Transverse colon (tissue), 4 donors: ENCODE data around the gene TMEM108. TPM values are rescaled to one million over a fixed set of nuclear protein-coding genes. Genes with fewer than 3 reads are reported as not detected.

ENCODE experiments used
- DNase-seq: peaks from one replicate; pipeline ENCODE4 v3.0.0-alpha.2; 2019
- H3K27ac ChIP-seq, 4 donors: fragments of 200-600 bp; sonication (generic); 2 replicates each; pipeline ENCODE4 v1.5.1; 2016 to 2018; ENCODE audit warnings: inconsistent platforms in 4 of 4
- H3K27me3 ChIP-seq: fragments of 200-600 bp; sonication (generic); 2 replicates; pipeline ENCODE4 v1.5.1; 2017; ENCODE audit warnings: inconsistent platforms
- H3K36me3 ChIP-seq, 4 donors: fragments of 200-600 bp; sonication (generic); 2 replicates each; pipeline ENCODE4 v1.5.1; 2017 to 2019; ENCODE audit warnings: inconsistent platforms in 4 of 4
- H3K4me1 ChIP-seq, 4 donors: fragments of 200-600 bp; sonication (generic); 2 replicates each; pipeline ENCODE4 v1.5.1; 2017 to 2020; ENCODE audit warnings: inconsistent platforms in 4 of 4
- H3K4me3 ChIP-seq, 4 donors: fragments of 200-600 bp; sonication (generic); 1 replicate in 1 of 4; 2 replicates in 3 of 4; pipeline versions ENCODE4 v1.5.1 to v1.6.1; 2017 to 2019; ENCODE audit warnings: inconsistent platforms in 4 of 4
- H3K9me3 ChIP-seq, 2 donors: fragments of 200-600 bp; sonication (generic); 2 replicates each; pipeline ENCODE4 v1.5.1; 2017 to 2019; ENCODE audit warnings: inconsistent platforms in 2 of 2
- EP300 ChIP-seq: sonication (generic); formaldehyde crosslinking; IDR thresholded peaks from one replicate; pipeline ENCODE4 v1.6.1; 2017; ENCODE audit warnings: antibody characterized with exemption, low read depth
- POLR2A ChIP-seq: fragments of 450-650 bp; IDR thresholded peaks from one replicate; pipeline ENCODE4 v1.6.1; 2016; ENCODE audit warnings: antibody characterized with exemption, mild to moderate bottlenecking, moderate library complexity
- POLR2AphosphoS5 ChIP-seq, 3 donors: sonication (generic); formaldehyde crosslinking; IDR thresholded peaks; one replicate each; pipeline ENCODE4 v1.6.1; 2016; ENCODE audit warnings: antibody characterized with exemption in 3 of 3
- WGBS, 2 donors: methylation state at CpG; one replicate each; pipeline ENCODE4 v1.1.5; 2018; ENCODE audit warnings: low coverage in 1 of 2; 5-methylcytosine and 5-hydroxymethylcytosine counted together
- in situ Hi-C, 4 donors: fragments of 200-750 bp; cut with MboI; loops; one replicate each; pipeline versions ENCODE4 v1.15.0 to v1.15.1; 2017; ENCODE audit warnings: low sequenced_read_pairs in 3 of 4, low pct_ligation_motif_present in 1 of 4, low pct_unique_long_range_greater_than_20kb in 1 of 4
- intact Hi-C: fragments of 100-400 bp; cut with DNase I; formaldehyde crosslinking; loops from one replicate; pipeline ENCODE4 v1.15.1; 2023; ENCODE audit warnings: low total_unique reads
- total RNA-seq, 4 donors: library from RNA; depleted of rRNA; stranded (reverse); fragments of >200 nt; gene quantifications; one replicate each; pipeline ENCODE4 v1.1.0, GENCODE V29; 2016
- TF ChIP-seq, protein P1 (sequence below), 5 experiments: fragments of 200-600 bp in 3 of 5; fragments of 450-650 bp in 2 of 5; sonication (generic) in 3 of 5; IDR thresholded peaks; 1 replicate in 2 of 5; 2 replicates in 3 of 5; pipeline ENCODE4 v1.5.1; 2016 to 2017; ENCODE audit warnings: antibody characterized with exemption in 5 of 5, inconsistent platforms in 3 of 5, mild to moderate bottlenecking in 2 of 5, moderate library complexity in 1 of 5

The TMEM108 gene
- total RNA-seq, 4 donors from 2014 or later, result 0.14 to 1.4 (median 0.80) TPM; not detected in 1

DNA sequence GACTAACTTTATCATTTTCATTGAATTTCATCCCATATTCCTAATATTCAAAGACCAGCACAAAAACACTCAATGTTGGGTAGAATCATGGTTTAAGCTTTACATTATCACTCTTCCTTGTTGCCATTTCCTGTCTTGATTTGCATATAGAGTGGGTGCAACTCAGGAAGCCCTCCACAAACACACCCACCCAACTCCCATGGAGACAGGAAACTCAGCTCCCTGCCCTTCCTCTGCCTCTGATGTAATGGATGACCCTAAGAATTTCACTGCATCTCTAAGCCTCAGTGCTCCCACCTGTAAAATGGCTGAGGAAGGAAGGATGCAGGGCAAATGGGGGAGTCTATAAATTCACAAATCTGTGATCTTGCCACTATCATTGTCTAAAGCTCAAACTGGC, 263.5 kb downstream of the TMEM108 start:
- H3K27ac ChIP-seq, result no peak overlapping the region
- H3K9me3 ChIP-seq, result no peaks in the 10 kb centered on the region
- TF ChIP-seq POLR2A (no peak), POLR2AphosphoS5 (IDR thresholded peaks at IDR 0.05) (no peak), EP300 (no peak)
- TF ChIP-seq, protein P1, sequence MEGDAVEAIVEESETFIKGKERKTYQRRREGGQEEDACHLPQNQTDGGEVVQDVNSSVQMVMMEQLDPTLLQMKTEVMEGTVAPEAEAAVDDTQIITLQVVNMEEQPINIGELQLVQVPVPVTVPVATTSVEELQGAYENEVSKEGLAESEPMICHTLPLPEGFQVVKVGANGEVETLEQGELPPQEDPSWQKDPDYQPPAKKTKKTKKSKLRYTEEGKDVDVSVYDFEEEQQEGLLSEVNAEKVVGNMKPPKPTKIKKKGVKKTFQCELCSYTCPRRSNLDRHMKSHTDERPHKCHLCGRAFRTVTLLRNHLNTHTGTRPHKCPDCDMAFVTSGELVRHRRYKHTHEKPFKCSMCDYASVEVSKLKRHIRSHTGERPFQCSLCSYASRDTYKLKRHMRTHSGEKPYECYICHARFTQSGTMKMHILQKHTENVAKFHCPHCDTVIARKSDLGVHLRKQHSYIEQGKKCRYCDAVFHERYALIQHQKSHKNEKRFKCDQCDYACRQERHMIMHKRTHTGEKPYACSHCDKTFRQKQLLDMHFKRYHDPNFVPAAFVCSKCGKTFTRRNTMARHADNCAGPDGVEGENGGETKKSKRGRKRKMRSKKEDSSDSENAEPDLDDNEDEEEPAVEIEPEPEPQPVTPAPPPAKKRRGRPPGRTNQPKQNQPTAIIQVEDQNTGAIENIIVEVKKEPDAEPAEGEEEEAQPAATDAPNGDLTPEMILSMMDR (IDR thresholded peaks at IDR 0.05), result no peak
- intact Hi-C loops (no loop called here), in situ Hi-C loops (no loop called here)
- no peaks in the 10 kb centered on the region for H3K36me3 ChIP-seq
- no peaks in the 10 kb centered on the region for H3K4me1 ChIP-seq
- no peaks in the 10 kb centered on the region for H3K27me3 ChIP-seq
- no peak for DNase-seq
- no peak overlapping the region for H3K4me3 ChIP-seq

DNA sequence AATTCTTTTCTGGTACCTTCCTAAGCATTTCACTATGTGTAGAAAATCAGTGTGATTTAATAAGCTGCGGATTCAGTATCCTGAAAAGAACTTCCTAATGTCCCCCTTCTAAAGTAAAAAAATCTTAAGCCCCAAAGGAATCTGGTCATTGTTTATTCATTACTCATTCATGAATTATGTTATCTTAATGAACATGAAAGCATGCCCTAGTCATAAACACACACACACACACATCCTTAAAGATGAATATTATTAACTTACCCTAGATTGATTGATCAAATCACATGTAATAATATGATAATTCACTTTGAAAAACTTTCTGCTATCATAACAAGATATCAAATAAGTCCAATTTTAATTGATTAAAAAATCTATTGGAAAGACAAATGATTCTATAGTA, 265.2 kb downstream of the TMEM108 start:
- H3K27ac ChIP-seq, result no peak overlapping the region
- no peak for DNase-seq
- WGBS, 2 donors, result 92 to 97% methylated on average over 1 of the region's 1 CpG
- intact Hi-C loops, result no loop called here
- no peak overlapping the region for H3K4me3 ChIP-seq
- no peaks in the 10 kb centered on the region for H3K36me3 ChIP-seq
- no peaks in the 10 kb centered on the region for H3K9me3 ChIP-seq
- H3K27me3 ChIP-seq, result no peaks in the 10 kb centered on the region
- TF ChIP-seq EP300, result no peak
- no peak for TF ChIP-seq POLR2AphosphoS5 (IDR thresholded peaks at IDR 0.05)
- TF ChIP-seq, protein P1 (IDR thresholded peaks at IDR 0.05), result no peak
- no peak for TF ChIP-seq POLR2A
- no peaks in the 10 kb centered on the region for H3K4me1 ChIP-seq
- in situ Hi-C loops, result no loop called here

DNA sequence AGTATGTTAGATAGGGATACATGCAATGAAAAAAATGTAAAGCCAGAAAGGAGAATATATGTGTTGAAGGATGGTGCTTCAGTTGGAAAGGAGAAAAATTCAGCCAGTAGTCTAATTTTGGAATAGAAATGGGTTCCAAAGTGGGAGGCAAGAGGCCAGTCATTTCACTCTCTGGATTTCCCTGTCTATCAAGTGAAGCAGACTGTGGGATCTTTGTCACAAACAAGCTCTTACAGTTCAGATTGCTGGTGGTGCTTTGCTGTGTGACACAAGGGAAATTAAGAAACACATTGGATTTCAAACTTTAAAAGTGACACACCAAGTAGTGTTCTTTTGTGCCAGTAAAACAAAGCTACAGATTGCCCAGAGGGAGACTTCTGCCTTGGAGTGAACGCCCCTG, 279.7 kb downstream of the TMEM108 start:
- DNase-seq, result no peak
- in situ Hi-C loops, result no loop called here
- intact Hi-C loops, result no loop called here
- no peaks in the 10 kb centered on the region for H3K36me3 ChIP-seq
- no peak overlapping the region for H3K4me3 ChIP-seq
- peaks cover 0 to 4% of the 10 kb centered on the region in 2 donors for H3K9me3 ChIP-seq
- WGBS, 2 donors, result 33 to 35% methylated on average over 1 of the region's 1 CpG
- no peaks in the 10 kb centered on the region for H3K4me1 ChIP-seq
- TF ChIP-seq POLR2A (no peak), EP300 (no peak), POLR2AphosphoS5 (IDR thresholded peaks at IDR 0.05) (no peak)
- TF ChIP-seq, protein P1 (IDR thresholded peaks at IDR 0.05), result no peak
- no peak overlapping the region for H3K27ac ChIP-seq
- no peaks in the 10 kb centered on the region for H3K27me3 ChIP-seq

DNA sequence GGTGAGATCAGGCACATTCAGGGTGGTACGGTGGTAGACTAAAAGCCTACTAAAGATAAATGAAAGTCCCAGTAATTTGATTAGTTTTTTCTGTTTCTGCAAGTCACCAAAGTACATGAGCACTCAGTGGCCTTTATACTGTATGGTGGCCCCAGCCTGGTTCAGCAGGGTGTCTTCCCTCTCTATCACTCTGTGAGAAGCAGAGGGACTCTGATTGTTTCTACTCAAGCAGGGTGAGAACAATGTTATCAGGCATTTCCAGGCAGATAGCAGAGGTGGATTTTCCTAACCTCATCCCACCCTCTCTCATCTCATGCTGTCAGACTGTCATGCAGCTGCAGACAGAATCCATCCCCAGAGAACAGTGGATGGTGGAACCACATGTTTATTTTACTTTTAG, 290.2 kb downstream of the TMEM108 start:
- Histone ChIP-seq H3K36me3 (no peaks in the 10 kb centered on the region), H3K4me3 (no peak overlapping the region), H3K27me3 (no peaks in the 10 kb centered on the region), H3K9me3 (no peaks in the 10 kb centered on the region), H3K4me1 (no peaks in the 10 kb centered on the region), H3K27ac (no peak overlapping the region)
- 86 to 92% methylated on average over 1 of the region's 1 CpG for WGBS, 2 donors
- in situ Hi-C loops, result no loop called here
- TF ChIP-seq POLR2AphosphoS5 (IDR thresholded peaks at IDR 0.05) (no peak), POLR2A (no peak)
- TF ChIP-seq, protein P1 (IDR thresholded peaks at IDR 0.05), result no peak
- DNase-seq, result no peak
- intact Hi-C loops, result no loop called here
